DOHH2 (cell line): Measurements from ENCODE around the gene RB1.

Source experiments
- H3F3A ChIP-seq: fragments of 200-600 bp; sonication (generic), shearing (Covaris generic); 2 replicates; pipeline ENCODE4 v1.6.0; 2016; ENCODE audit warnings: antibody characterized with exemption, mild to moderate bottlenecking; ENCODE audit not compliant: control insufficient read depth, insufficient read depth
- H3K27ac ChIP-seq: fragments of 200-600 bp; sonication (generic); 2 replicates; pipeline ENCODE4 v1.5.1; 2014; ENCODE audit warnings: low read depth, mild to moderate bottlenecking, low read length, moderate library complexity
- H3K27me3 ChIP-seq: fragments of 200-600 bp; sonication (generic); 2 replicates; pipeline ENCODE4 v1.6.1; 2014; ENCODE audit warnings: mild to moderate bottlenecking, low read length, mixed read lengths; ENCODE audit not compliant: control insufficient read depth
- H3K36me3 ChIP-seq: fragments of 200-600 bp; sonication (generic); 2 replicates; pipeline ENCODE4 v1.6.1; 2014; ENCODE audit warnings: mild to moderate bottlenecking, low read length, moderate library complexity, mixed read lengths; ENCODE audit not compliant: control insufficient read depth
- H3K4me1 ChIP-seq: fragments of 200-600 bp; sonication (generic); 2 replicates; pipeline ENCODE4 v1.6.1; 2014; ENCODE audit warnings: mild to moderate bottlenecking, low read length, mixed read lengths; ENCODE audit not compliant: control insufficient read depth
- H3K4me2 ChIP-seq: fragments of 200-600 bp; sonication (generic); 2 replicates; pipeline ENCODE4 v1.6.0; 2014; ENCODE audit warnings: mild to moderate bottlenecking, low read length, moderate library complexity
- H3K4me3 ChIP-seq: fragments of 200-600 bp; sonication (generic); 2 replicates; pipeline ENCODE4 v1.5.1; 2014; ENCODE audit warnings: mild to moderate bottlenecking, low read length, mixed read lengths
- H3K79me2 ChIP-seq: fragments of 200-600 bp; sonication (generic); 2 replicates; pipeline ENCODE4 v1.6.1; 2014; ENCODE audit warnings: mild to moderate bottlenecking, low read length, mixed read lengths; ENCODE audit not compliant: control insufficient read depth
- H3K9me2 ChIP-seq: fragments of 200-600 bp; sonication (generic); replicated peaks from 2 replicates; pipeline ENCODE4 v1.6.1; 2014; ENCODE audit warnings: mild to moderate bottlenecking, low read length, mixed read lengths; ENCODE audit not compliant: control insufficient read depth
- H3K9me3 ChIP-seq: fragments of 200-600 bp; sonication (generic); 2 replicates; pipeline ENCODE4 v1.6.1; 2014; ENCODE audit warnings: antibody characterized with exemption, low read length, mixed read lengths; ENCODE audit not compliant: control insufficient read depth, insufficient read depth
- H4K20me1 ChIP-seq: fragments of 200-600 bp; sonication (generic); 2 replicates; pipeline ENCODE4 v1.6.0; 2014; ENCODE audit warnings: low read depth, mild to moderate bottlenecking, antibody characterized with exemption, low read length, moderate library complexity; ENCODE audit not compliant: control insufficient read depth, insufficient read depth
- CTCF ChIP-seq: fragments of 200-600 bp; sonication (generic); IDR thresholded peaks from one replicate; pipeline ENCODE4 v1.5.1; 2014; ENCODE audit warnings: antibody characterized with exemption, mild to moderate bottlenecking, low read depth, low read length; ENCODE audit not compliant: poor library complexity, severe bottlenecking
- EZH2phosphoT487 ChIP-seq: fragments of 200-600 bp; sonication (generic); IDR thresholded peaks from 2 replicates; pipeline ENCODE4 v1.6.1; 2017; ENCODE audit warnings: borderline replicate concordance, mild to moderate bottlenecking, antibody characterized with exemption, low read length, moderate library complexity, mixed read lengths

Gene RB1

GRCh38 chr13:48315969-48316650 lies 12.6 kb downstream of the RB1 start:
- H3K36me3 ChIP-seq = peaks cover 94% of the 10 kb centered on the region
- H3K9me3 ChIP-seq = peaks cover 50% of the 10 kb centered on the region
- TF ChIP-seq CTCF (no peak), EZH2phosphoT487 (no peak)
- no peaks in the 10 kb centered on the region for H3K9me2 ChIP-seq
- no peak overlapping the region for H3K4me2 ChIP-seq
- no peaks in the 10 kb centered on the region for H3F3A ChIP-seq
- H3K4me3 ChIP-seq = no peak overlapping the region
- H4K20me1 ChIP-seq = no peaks in the 10 kb centered on the region
- no peak overlapping the region for H3K27ac ChIP-seq
- H3K79me2 ChIP-seq = peaks cover 98% of the 10 kb centered on the region
- H3K4me1 ChIP-seq = no peaks in the 10 kb centered on the region
- no peaks in the 10 kb centered on the region for H3K27me3 ChIP-seq

GRCh38 chr13:48316826-48317510 lies 13.4 kb downstream of the RB1 start:
- TF ChIP-seq EZH2phosphoT487 (no peak), CTCF (no peak)
- H4K20me1 ChIP-seq = no peaks in the 10 kb centered on the region
- H3K4me3 ChIP-seq = no peak overlapping the region
- H3K4me2 ChIP-seq = no peak overlapping the region
- H3K27me3 ChIP-seq = no peaks in the 10 kb centered on the region
- no peak overlapping the region for H3K27ac ChIP-seq
- no peaks in the 10 kb centered on the region for H3F3A ChIP-seq
- H3K9me3 ChIP-seq = peaks cover 54% of the 10 kb centered on the region
- no peaks in the 10 kb centered on the region for H3K9me2 ChIP-seq
- H3K36me3 ChIP-seq = peaks cover 94% of the 10 kb centered on the region
- peaks cover 99% of the 10 kb centered on the region for H3K79me2 ChIP-seq
- no peaks in the 10 kb centered on the region for H3K4me1 ChIP-seq

- Histone ChIP-seq H3K4me2 (no peak overlapping the region), H3K9me3 (peaks cover 54% of the 10 kb centered on the region), H3K4me3 (no peak overlapping the region), H3K4me1 (no peaks in the 10 kb centered on the region), H3K36me3 (peaks cover 94% of the 10 kb centered on the region), H3F3A (0 out of 2 replicates have a peak, but pooled peaks cover under 1% of the 10 kb centered on the region), H3K79me2 (peaks cover 99% of the 10 kb centered on the region), H3K27ac (no peak overlapping the region), H4K20me1 (no peaks in the 10 kb centered on the region), H3K27me3 (no peaks in the 10 kb centered on the region), H3K9me2 (no peaks in the 10 kb centered on the region)
- no peak for TF ChIP-seq CTCF
- TF ChIP-seq EZH2phosphoT487 = no peak
These were observed 14.2 kb downstream of the RB1 start for GRCh38 chr13:48317511-48318376.
